ENCODE results near the gene RXRA. TPM values are rescaled to one million over a fixed set of nuclear protein-coding genes. Genes with fewer than 3 reads are reported as not detected.

RXRA gene
- total and polyA plus RNA-seq, 3 experiments from 2014 or later, result 2.1 to 10.0 (median 9.9) TPM

DNA sequence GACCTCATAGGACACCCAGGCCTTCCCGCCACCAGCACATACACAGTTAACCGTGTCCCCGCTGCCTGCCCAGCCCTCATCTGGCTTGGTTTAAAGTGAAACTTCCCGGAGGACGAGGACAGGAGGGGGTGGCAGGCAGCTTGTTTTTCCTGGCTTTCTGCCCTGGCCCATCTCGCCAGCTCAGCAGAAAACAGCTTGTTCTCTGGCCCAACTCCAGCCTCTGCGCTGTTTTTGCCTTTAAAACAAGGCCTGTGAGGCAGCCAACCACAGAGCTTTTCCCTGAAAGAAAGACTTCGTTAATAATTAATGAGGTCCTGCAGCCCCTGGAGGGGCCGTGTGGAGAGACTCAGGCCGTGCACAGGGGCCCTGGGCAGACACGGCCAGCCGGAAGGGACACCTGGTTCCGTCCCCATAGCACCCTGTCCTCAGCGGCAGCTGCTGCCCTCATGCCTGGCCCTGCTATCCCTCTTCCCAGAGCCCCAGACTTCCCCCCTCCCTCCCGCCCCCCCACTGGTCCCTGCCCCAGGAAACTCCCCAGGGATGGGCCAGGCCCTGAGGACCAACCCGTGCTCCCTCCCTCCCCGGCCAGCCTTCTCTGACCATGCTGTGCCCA is 108.7 kb downstream of the RXRA start:
- CTCF ChIA-PET, result no interaction called here

DNA sequence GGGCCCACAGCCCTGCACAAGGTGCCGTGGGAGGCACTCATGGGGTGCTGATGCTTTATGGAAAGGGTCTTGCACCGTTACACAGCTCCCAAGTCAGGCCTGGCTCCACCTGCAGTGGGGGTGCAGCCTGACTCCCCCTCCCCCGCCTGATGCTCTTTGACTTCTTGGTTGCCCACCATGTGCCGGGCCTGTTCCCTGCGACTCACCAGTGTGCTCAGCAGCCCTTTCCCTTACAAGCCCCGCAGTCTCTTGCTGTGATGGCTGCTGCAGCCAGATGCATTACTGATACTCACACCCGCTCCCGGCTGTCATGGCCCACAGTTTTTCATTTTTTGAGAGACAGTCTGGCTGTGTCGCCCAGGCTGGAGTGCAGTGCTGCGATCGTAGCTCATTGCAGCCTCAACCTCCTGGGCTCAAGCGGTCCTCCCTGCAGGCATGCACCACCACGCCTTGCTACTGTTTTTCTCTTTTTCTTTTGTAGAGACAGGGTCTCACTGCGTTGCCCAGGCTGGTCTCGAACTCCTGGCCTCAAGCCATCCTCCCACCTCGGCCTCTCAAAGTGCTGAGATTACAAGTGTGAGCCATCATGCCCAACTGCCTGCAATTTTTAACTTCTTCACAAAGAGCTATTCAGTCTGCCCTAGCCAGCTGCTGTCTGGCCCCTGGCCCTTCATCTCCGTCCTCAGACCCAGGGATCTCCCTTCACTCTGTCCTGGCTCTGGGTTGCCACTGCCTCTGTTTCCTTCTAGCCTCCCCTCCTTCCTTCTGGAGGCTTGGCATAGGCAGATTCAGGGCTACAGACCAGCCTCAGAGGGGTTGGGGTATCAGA is 109.5 kb downstream of the RXRA start:
- Mint-ChIP-seq H3K4me1 (no peaks in the 10 kb centered on the region), H3K4me3 (no peak overlapping the region), H3K9me3 (no peaks in the 10 kb centered on the region), H3K27ac (peak overlapping the region in 1 of 8 donors; percentile 47), H3K36me3 (peaks cover 0 to 18% (median 1%) of the 10 kb centered on the region in 3 donors), H3K27me3 (peaks cover 0 to 2% of the 10 kb centered on the region in 2 donors)
- Histone ChIP-seq H3K4me3 (ENCODE audit: low read length) (no peak overlapping the region), H3K4me1 (ENCODE audit: insufficient read depth, low read length) (no peaks in the 10 kb centered on the region), H3K36me3 (ENCODE audit: insufficient read depth, low read length) (no peaks in the 10 kb centered on the region), H3K9me3 (ENCODE audit: low read length) (no peaks in the 10 kb centered on the region), H3K27ac (ENCODE audit: low read depth, low read length) (no peak overlapping the region), H3K27me3 (ENCODE audit: insufficient read depth, low read length, poor library complexity, severe bottlenecking) (no peaks in the 10 kb centered on the region)
- POLR2A ChIA-PET, result no interaction called here
- no peak for DNase-seq
- CTCF ChIA-PET, result no interaction called here

More for the DNA sequence above, 108.7 kb downstream of the RXRA start:
- no peak overlapping the region for H3K27ac Mint-ChIP-seq
- POLR2A ChIA-PET, result no interaction called here
- H3K27me3 Mint-ChIP-seq, result peaks cover 0 to 2% of the 10 kb centered on the region in 2 donors
- DNase-seq, result no peak
- Histone ChIP-seq H3K4me3 (ENCODE audit: low read length) (no peak overlapping the region), H3K36me3 (ENCODE audit: insufficient read depth, low read length) (no peaks in the 10 kb centered on the region), H3K27me3 (ENCODE audit: insufficient read depth, low read length, poor library complexity, severe bottlenecking) (no peaks in the 10 kb centered on the region), H3K4me1 (ENCODE audit: insufficient read depth, low read length) (no peaks in the 10 kb centered on the region), H3K27ac (ENCODE audit: low read depth, low read length) (no peak overlapping the region), H3K9me3 (ENCODE audit: low read length) (no peaks in the 10 kb centered on the region)
- no peaks in the 10 kb centered on the region for H3K9me3 Mint-ChIP-seq
- H3K4me3 Mint-ChIP-seq, result no peak overlapping the region
- H3K4me1 Mint-ChIP-seq, result no peaks in the 10 kb centered on the region
- peaks cover 0 to 18% (median 1%) of the 10 kb centered on the region in 3 donors for H3K36me3 Mint-ChIP-seq

DNA sequence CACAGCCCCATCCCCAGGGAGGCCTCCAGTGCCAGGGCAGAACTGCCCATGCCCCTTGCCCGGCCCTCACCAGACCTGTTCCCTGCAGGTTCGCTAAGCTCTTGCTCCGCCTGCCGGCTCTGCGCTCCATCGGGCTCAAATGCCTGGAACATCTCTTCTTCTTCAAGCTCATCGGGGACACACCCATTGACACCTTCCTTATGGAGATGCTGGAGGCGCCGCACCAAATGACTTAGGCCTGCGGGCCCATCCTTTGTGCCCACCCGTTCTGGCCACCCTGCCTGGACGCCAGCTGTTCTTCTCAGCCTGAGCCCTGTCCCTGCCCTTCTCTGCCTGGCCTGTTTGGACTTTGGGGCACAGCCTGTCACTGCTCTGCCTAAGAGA is 110.1 kb downstream of the RXRA start:
- Mint-ChIP-seq H3K4me1 (peaks cover 0 to under 1% (median 0%) of the 10 kb centered on the region in 3 donors), H3K4me3 (no peak overlapping the region), H3K36me3 (peaks cover 0 to 18% (median 1%) of the 10 kb centered on the region in 3 donors), H3K27ac (peak overlapping the region in 1 of 8 donors; percentile 47), H3K27me3 (peaks cover 2 to 4% of the 10 kb centered on the region in 2 donors), H3K9me3 (no peaks in the 10 kb centered on the region)
- H3K27me3 ChIP-seq (ENCODE audit: insufficient read depth, low read length, poor library complexity, severe bottlenecking), result no peaks in the 10 kb centered on the region
- H3K27ac ChIP-seq (ENCODE audit: low read depth, low read length), result no peak overlapping the region
- no peak overlapping the region for H3K4me3 ChIP-seq (ENCODE audit: low read length)
- H3K4me1 ChIP-seq (ENCODE audit: insufficient read depth, low read length), result no peaks in the 10 kb centered on the region
- no peaks in the 10 kb centered on the region for H3K9me3 ChIP-seq (ENCODE audit: low read length)
- CTCF ChIA-PET, result no interaction called here
- POLR2A ChIA-PET, result no interaction called here
- H3K36me3 ChIP-seq (ENCODE audit: insufficient read depth, low read length), result no peaks in the 10 kb centered on the region
- DNase-seq, result no peak

DNA sequence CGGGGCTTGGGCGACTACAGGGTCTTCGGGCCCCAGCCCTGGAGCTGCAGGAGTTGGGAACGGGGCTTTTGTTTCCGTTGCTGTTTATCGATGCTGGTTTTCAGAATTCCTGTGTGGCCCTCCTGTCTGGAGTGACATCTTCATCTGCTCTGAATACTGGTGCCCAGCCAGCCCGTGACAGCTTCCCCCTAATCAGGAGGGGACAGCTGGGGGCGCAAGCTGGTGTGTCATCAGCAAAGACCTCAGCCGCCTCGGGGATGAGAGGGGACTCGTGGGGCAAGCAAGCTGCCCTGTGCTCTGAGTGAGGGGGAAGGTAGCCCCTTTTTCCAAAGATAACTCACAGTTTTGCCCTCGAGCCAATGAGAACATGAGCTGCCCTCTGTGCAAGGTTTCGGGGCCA is 110.7 kb downstream of the RXRA start:
- Mint-ChIP-seq H3K27ac (no peak overlapping the region), H3K27me3 (peaks cover 3 to 5% of the 10 kb centered on the region in 2 donors), H3K4me3 (no peak overlapping the region), H3K4me1 (peaks cover 0 to 2% (median 0%) of the 10 kb centered on the region in 3 donors), H3K36me3 (peaks cover 0 to 18% (median 1%) of the 10 kb centered on the region in 3 donors), H3K9me3 (no peaks in the 10 kb centered on the region)
- ChIA-PET POLR2A (no interaction called here), CTCF (no interaction called here)
- no peak for DNase-seq
- Histone ChIP-seq H3K4me1 (ENCODE audit: insufficient read depth, low read length) (no peaks in the 10 kb centered on the region), H3K27me3 (ENCODE audit: insufficient read depth, low read length, poor library complexity, severe bottlenecking) (no peaks in the 10 kb centered on the region), H3K4me3 (ENCODE audit: low read length) (no peak overlapping the region), H3K27ac (ENCODE audit: low read depth, low read length) (no peak overlapping the region), H3K9me3 (ENCODE audit: low read length) (no peaks in the 10 kb centered on the region), H3K36me3 (ENCODE audit: insufficient read depth, low read length) (no peaks in the 10 kb centered on the region)

DNA sequence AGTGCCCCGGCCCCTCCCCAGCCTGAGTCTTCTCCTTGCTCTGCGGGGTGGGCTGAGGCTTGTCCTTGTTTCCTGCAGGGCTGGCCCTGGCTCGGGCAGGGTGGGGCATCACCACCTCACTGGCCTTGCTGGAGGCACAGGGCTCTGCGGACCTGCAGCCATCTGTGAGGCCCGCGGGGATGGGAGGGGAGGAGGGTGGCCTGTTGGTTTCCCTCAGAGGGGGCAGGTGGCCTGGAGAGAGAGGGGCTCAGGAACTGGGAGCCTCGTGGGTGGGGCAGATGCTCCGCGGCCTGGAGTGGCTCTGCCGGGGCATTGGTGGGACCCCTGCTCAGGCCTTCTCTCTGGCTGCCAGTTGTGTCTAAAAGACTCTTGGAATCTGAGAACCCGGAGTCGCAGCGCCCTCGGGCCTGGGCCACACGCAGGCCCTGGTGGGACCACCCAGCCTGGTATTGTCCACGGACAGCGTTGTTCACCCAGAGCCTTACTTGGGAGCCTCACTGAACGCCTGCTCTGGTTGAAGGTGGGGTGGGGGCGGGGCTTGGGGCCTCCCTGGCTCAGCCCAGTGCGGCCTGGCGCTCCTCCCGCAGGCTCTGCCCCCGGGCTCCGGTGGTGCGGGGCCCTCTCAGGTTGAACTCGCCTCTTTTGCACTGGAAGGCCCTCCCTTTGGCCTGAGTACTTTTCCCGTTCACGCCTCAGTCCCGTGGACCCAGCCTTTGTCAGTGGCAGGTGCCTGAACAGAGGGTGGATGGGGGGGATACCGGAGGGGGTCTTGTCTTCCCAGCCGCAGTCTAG is 111.3 kb downstream of the RXRA start:
- Mint-ChIP-seq H3K27ac (peak overlapping the region in 1 of 8 donors; percentile 57), H3K4me3 (no peak overlapping the region), H3K9me3 (no peaks in the 10 kb centered on the region), H3K27me3 (peaks cover 3 to 5% of the 10 kb centered on the region in 2 donors), H3K36me3 (peaks cover 0 to 18% (median 1%) of the 10 kb centered on the region in 3 donors), H3K4me1 (peaks cover 0 to 2% (median 0%) of the 10 kb centered on the region in 3 donors)
- Histone ChIP-seq H3K4me1 (ENCODE audit: insufficient read depth, low read length) (no peaks in the 10 kb centered on the region), H3K27ac (ENCODE audit: low read depth, low read length) (no peak overlapping the region), H3K4me3 (ENCODE audit: low read length) (no peak overlapping the region), H3K27me3 (ENCODE audit: insufficient read depth, low read length, poor library complexity, severe bottlenecking) (no peaks in the 10 kb centered on the region), H3K36me3 (ENCODE audit: insufficient read depth, low read length) (no peaks in the 10 kb centered on the region), H3K9me3 (ENCODE audit: low read length) (no peaks in the 10 kb centered on the region)
- DNase-seq, result no peak
- ChIA-PET POLR2A (no interaction called here), CTCF (no interaction called here)

DNA sequence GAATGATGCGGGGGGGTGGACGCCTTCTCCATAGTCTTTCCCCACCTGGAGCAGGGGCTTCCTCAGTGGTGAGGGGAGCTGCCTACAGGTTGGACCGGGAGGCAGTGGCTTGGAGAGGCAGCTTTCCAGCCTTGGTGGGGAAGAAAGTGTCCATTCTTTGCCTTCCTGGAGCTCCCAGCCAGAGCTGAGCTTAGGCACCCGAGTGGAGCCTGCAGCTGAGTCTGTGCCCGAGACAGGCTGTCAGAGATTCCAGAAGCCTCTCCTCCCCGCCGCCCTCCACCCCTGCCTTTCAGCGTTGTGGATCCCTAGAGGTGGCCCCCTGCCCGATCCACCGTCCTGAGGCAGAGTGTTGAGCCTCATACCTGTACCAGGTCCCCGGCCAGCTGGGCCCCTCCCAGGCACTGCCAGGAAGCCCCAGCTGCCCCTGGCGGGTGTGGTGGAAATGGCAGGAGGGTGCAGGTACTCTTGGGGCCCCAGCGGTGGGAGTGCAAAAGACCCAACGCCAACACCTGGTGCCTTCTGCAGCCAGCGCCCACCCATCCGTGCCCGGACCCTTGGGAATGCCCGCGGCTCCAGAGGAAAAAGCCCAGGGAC is 112.0 kb downstream of the RXRA start:
- POLR2A ChIA-PET, result no interaction called here

DNA sequence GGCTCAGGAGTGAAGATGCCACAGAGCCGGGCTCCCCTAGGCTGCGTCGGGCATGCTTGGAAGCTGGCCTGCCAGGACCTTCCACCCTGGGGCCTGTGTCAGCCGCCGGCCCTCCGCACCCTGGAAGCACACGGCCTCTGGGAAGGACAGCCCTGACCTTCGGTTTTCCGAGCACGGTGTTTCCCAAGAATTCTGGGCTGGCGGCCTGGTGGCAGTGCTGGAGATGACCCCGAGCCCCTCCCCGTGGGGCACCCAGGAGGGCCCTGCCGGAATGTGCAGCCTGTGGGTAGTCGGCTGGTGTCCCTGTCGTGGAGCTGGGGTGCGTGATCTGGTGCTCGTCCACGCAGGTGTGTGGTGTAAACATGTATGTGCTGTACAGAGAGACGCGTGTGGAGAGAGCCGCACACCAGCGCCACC is 113.1 kb downstream of the RXRA start:
- H3K4me1 ChIP-seq (ENCODE audit: insufficient read depth, low read length), result peaks cover 7% of the 10 kb centered on the region
- Mint-ChIP-seq H3K27me3 (peaks cover 3 to 5% of the 10 kb centered on the region in 2 donors), H3K9me3 (no peaks in the 10 kb centered on the region), H3K4me1 (peaks cover 8 to 9% (median 8%) of the 10 kb centered on the region in 3 donors), H3K27ac (no peak overlapping the region), H3K36me3 (peaks cover 0 to 14% (median 1%) of the 10 kb centered on the region in 3 donors), H3K4me3 (no peak overlapping the region)
- ChIA-PET CTCF (interaction anchor here (0.8 to 1.5 kb wide), 2 partner anchors 10 to 269 kb away, joined by 3 to 6 read pairs; no protein-coding TSS in a partner anchor), POLR2A (no interaction called here)
- no peak overlapping the region for H3K27ac ChIP-seq (ENCODE audit: low read depth, low read length)
- H3K27me3 ChIP-seq (ENCODE audit: insufficient read depth, low read length, poor library complexity, severe bottlenecking), result peaks cover 5% of the 10 kb centered on the region
- H3K36me3 ChIP-seq (ENCODE audit: insufficient read depth, low read length), result no peaks in the 10 kb centered on the region
- H3K9me3 ChIP-seq (ENCODE audit: low read length), result no peaks in the 10 kb centered on the region
- H3K4me3 ChIP-seq (ENCODE audit: low read length), result no peak overlapping the region
- no peak for DNase-seq

More for the DNA sequence above, 112.0 kb downstream of the RXRA start:
- Mint-ChIP-seq H3K36me3 (peaks cover 0 to 14% (median 1%) of the 10 kb centered on the region in 3 donors), H3K27me3 (peaks cover 3 to 5% of the 10 kb centered on the region in 2 donors), H3K4me1 (peaks cover under 1 to 2% (median under 1%) of the 10 kb centered on the region in 3 donors), H3K4me3 (no peak overlapping the region), H3K27ac (no peak overlapping the region), H3K9me3 (no peaks in the 10 kb centered on the region)
- Histone ChIP-seq H3K36me3 (ENCODE audit: insufficient read depth, low read length) (no peaks in the 10 kb centered on the region), H3K4me1 (ENCODE audit: insufficient read depth, low read length) (no peaks in the 10 kb centered on the region), H3K4me3 (ENCODE audit: low read length) (no peak overlapping the region), H3K9me3 (ENCODE audit: low read length) (no peaks in the 10 kb centered on the region), H3K27me3 (ENCODE audit: insufficient read depth, low read length, poor library complexity, severe bottlenecking) (peaks cover 5% of the 10 kb centered on the region), H3K27ac (ENCODE audit: low read depth, low read length) (no peak overlapping the region)
- no peak for DNase-seq
- CTCF ChIA-PET, result no interaction called here

Data from CD8-positive, alpha-beta memory T cell (primary cell).